MCF 10A (cell line): Measurements from ENCODE around the gene XPO1. TPM values are rescaled to one million over a fixed set of nuclear protein-coding genes. Genes with fewer than 3 reads are reported as not detected.
"Not testable (repeated sequence)": the region's sequence is repeated elsewhere in the genome, so short reads cannot be mapped to it uniquely, and the experiment has no call there.

ENCODE experiments used
- BruUV-seq: library from RNA; stranded (reverse); fragments of 400-500 nt; replicated peaks from 2 replicates; lab custom pipeline; 2021; lab: Mats Ljungman, UMichigan
- CTCF ChIA-PET: fragments of 300-600 bp; sonication (Branson Sonifier 250); formaldehyde crosslinking; extraction: SDS; loops from one replicate; lab custom pipeline; 2021; ENCODE audit warnings: antibody characterized with exemption, inconsistent platforms; lab: Yijun Ruan, JAX
- POLR2A ChIA-PET: fragments of 300-600, 350-650 bp; sonication (Branson Sonifier 250); formaldehyde crosslinking; extraction: SDS; loops from one replicate; lab custom pipeline; 2020; ENCODE audit warnings: antibody characterized with exemption, inconsistent platforms; lab: Yijun Ruan, JAX
- DNase-seq: peaks from one replicate; pipeline ENCODE4 v3.0.0-alpha.2; 2018; ENCODE audit not compliant: unreplicated experiment
- H3K27ac Mint-ChIP-seq: one replicate; pipeline ENCODE4 v1.8.0; 2022; ENCODE audit warnings: mild to moderate bottlenecking, low read depth, mixed read lengths; ENCODE audit not compliant: unreplicated experiment
- H3K27me3 Mint-ChIP-seq: one replicate; pipeline ENCODE4 v1.8.0; 2022; ENCODE audit warnings: mixed read lengths; ENCODE audit not compliant: insufficient read depth, unreplicated experiment
- H3K36me3 Mint-ChIP-seq: one replicate; pipeline ENCODE4 v1.8.0; 2022; ENCODE audit warnings: mild to moderate bottlenecking, moderate library complexity, mixed read lengths; ENCODE audit not compliant: insufficient read depth, unreplicated experiment
- H3K4me1 Mint-ChIP-seq: one replicate; pipeline ENCODE4 v1.8.0; 2022; ENCODE audit warnings: mixed read lengths; ENCODE audit not compliant: insufficient read depth, unreplicated experiment
- H3K4me3 Mint-ChIP-seq: one replicate; pipeline ENCODE4 v1.8.0; 2022; ENCODE audit warnings: mild to moderate bottlenecking, moderate library complexity, mixed read lengths; ENCODE audit not compliant: unreplicated experiment
- H3K9me3 Mint-ChIP-seq: one replicate; pipeline ENCODE4 v1.8.0; 2022; ENCODE audit warnings: mixed read lengths; ENCODE audit not compliant: unreplicated experiment
- intact Hi-C: fragments of 100-400 bp; cut with micrococcal nuclease; formaldehyde crosslinking; loops from 2 replicates; pipeline ENCODE4 v1.14.1; 2022
- total RNA-seq: library from RNA; stranded (reverse); gene quantifications from 2 replicates; pipeline ENCODE4 v1.2.3, GENCODE V29; 2022
- TF ChIP-seq, protein P1 (sequence below): fragments of 200-600 bp; IDR thresholded peaks from one replicate; pipeline ENCODE4 v1.8.0; 2022; ENCODE audit warnings: antibody characterized with exemption, mild to moderate bottlenecking; ENCODE audit not compliant: unreplicated experiment

Gene XPO1
- total RNA-seq, 1 experiment from 2014 or later, result 148 TPM

DNA sequence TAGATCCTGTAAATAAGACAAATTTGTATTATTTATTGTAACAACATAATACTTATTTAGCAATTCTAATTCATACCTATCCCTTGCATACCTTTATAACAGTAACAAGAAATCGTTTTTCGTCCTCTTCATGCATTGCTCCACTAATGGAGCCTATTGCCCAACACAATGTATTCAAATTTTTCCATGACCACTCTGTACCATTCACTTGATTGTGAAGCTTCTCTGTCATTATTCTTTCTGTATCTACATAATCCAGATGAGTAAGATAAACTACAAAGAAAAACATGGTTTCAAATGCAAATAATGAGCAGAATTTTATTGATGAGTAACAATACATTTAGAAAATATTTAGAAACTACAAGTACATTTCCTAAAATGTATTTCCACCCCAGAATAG, 45.7 kb downstream of the XPO1 start:
- DNase-seq, result no peak
- BruUV-seq, result TSS peak; percentile 65
- peaks cover 96% of the 10 kb centered on the region for H3K36me3 Mint-ChIP-seq
- no peaks in the 10 kb centered on the region for H3K27me3 Mint-ChIP-seq
- intact Hi-C loops, result no loop called here
- peaks cover 11% of the 10 kb centered on the region for H3K4me1 Mint-ChIP-seq
- no peak overlapping the region for H3K4me3 Mint-ChIP-seq
- ChIA-PET CTCF (interaction anchor here (0.7 kb wide), 1 partner anchor 38 kb away, joined by 3 read pairs; no protein-coding TSS in a partner anchor), POLR2A (interaction anchor here (1.0 to 2.1 kb wide), 2 partner anchors 15 to 46 kb away, joined by 4 to 7 read pairs; partner anchors contain the start of gene XPO1)
- TF ChIP-seq, protein P1, sequence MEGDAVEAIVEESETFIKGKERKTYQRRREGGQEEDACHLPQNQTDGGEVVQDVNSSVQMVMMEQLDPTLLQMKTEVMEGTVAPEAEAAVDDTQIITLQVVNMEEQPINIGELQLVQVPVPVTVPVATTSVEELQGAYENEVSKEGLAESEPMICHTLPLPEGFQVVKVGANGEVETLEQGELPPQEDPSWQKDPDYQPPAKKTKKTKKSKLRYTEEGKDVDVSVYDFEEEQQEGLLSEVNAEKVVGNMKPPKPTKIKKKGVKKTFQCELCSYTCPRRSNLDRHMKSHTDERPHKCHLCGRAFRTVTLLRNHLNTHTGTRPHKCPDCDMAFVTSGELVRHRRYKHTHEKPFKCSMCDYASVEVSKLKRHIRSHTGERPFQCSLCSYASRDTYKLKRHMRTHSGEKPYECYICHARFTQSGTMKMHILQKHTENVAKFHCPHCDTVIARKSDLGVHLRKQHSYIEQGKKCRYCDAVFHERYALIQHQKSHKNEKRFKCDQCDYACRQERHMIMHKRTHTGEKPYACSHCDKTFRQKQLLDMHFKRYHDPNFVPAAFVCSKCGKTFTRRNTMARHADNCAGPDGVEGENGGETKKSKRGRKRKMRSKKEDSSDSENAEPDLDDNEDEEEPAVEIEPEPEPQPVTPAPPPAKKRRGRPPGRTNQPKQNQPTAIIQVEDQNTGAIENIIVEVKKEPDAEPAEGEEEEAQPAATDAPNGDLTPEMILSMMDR, result no peak
- no peak overlapping the region for H3K27ac Mint-ChIP-seq
- no peaks in the 10 kb centered on the region for H3K9me3 Mint-ChIP-seq

DNA sequence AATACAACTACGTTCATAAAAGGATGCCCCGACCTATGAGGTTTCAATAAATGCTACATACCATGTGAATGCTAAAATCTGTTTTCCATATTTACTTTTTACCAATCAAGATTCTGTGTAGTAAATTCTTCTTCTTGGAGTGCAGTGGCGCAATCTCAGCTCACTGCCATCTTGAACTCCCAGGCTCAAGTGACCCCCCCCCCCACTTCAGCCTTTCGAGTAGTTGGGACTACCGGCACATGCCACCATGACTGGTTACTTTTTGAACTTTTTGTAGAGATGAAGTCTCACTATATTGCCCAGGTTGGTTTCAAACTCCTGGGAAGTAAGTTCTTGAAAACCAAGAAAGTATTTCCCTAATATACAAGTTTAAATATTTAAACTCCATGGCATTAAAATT, 52.9 kb downstream of the XPO1 start:
- H3K27me3 Mint-ChIP-seq, result no peaks in the 10 kb centered on the region
- CTCF ChIA-PET, result no interaction called here
- peaks cover 100% of the 10 kb centered on the region for H3K36me3 Mint-ChIP-seq
- no peak overlapping the region for H3K27ac Mint-ChIP-seq
- H3K4me1 Mint-ChIP-seq, result no peaks in the 10 kb centered on the region
- no peaks in the 10 kb centered on the region for H3K9me3 Mint-ChIP-seq
- DNase-seq, result no peak
- no TSS peak for BruUV-seq
- no peak overlapping the region for H3K4me3 Mint-ChIP-seq
- POLR2A ChIA-PET, result interaction anchor here (0.6 to 1.4 kb wide), 3 partner anchors 10 to 41 kb away, joined by 3 to 4 read pairs (median 3); no protein-coding TSS in a partner anchor
- TF ChIP-seq, protein P1, result no peak
- intact Hi-C loops, result no loop called here

DNA sequence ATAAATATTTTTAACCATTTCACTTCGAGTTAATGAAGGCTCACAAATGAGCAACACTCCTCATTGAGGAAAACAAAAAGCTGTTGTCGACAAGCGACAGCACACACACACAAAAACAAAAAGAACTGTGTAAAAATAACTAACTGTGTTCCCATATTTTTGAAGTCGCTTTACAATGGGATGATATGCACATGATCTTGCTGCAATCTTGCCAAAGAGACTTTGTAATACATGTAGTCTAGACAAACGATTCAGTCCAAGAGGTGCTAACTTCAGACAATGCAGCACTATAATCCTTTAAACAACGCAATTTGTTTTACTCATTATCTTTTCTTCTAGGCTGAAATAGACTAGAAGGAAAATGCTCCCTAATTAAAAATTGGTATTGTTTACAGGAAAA, 60.1 kb downstream of the XPO1 start:
- Mint-ChIP-seq H3K9me3 (no peaks in the 10 kb centered on the region), H3K27ac (no peak overlapping the region), H3K4me1 (no peaks in the 10 kb centered on the region), H3K4me3 (no peak overlapping the region), H3K27me3 (no peaks in the 10 kb centered on the region), H3K36me3 (peaks cover 96% of the 10 kb centered on the region)
- no peak for DNase-seq
- TSS peak; percentile 62 for BruUV-seq
- CTCF ChIA-PET, result interaction anchor here (0.6 kb wide), 1 partner anchor 66 kb away, joined by 3 read pairs; no protein-coding TSS in a partner anchor
- TF ChIP-seq, protein P1, result no peak
- intact Hi-C loops, result loop anchor here (10.0 kb wide), 2 partner anchors 53 to 123 kb away; no protein-coding TSS in a partner anchor
- POLR2A ChIA-PET, result interaction anchor here (0.7 to 1.0 kb wide), 4 partner anchors 13 to 401 kb away, joined by 3 to 4 read pairs (median 3); partner anchors contain the start of gene FAM161A

DNA sequence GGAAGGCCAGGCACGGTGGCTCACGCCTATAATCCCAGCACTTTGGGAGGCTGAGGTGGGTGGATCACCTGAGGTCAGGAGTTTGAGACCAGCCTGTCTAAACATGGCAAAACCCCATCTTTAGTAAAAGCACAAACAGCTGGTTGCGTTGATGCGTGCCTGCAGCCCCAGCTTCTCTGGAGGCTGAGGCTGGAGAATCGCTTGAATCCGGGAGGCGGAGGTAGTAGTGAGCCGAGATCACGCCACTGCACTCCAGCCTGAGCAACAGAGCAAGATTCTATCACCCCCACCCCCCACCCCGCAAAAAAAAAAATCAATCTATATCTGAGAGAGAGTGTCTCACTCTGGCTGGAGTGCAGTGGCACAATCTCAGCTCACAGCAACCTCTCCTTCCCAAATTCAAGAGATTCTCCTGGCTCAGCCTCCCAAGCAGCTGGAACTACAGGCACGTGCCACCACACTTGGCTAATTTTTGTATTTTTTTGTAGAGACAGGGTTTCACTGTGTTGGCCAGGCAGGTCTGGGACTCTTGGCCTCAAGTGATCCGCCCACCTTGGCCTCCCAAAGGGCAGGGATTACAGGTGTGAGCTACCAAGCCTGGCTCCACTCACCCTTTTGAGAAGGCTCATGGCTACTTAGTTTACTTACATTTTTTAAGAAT, 61.1 kb downstream of the XPO1 start:
- not testable (repeated sequence) for H3K4me1 Mint-ChIP-seq, H3K9me3 Mint-ChIP-seq, H3K4me3 Mint-ChIP-seq, DNase-seq, H3K27ac Mint-ChIP-seq, H3K27me3 Mint-ChIP-seq, BruUV-seq
- POLR2A ChIA-PET, result interaction anchor here (0.6 kb wide), 1 partner anchor 12 kb away, joined by 4 read pairs; no protein-coding TSS in a partner anchor
- intact Hi-C loops, result loop anchor here (10.0 kb wide), 2 partner anchors 52 to 122 kb away; no protein-coding TSS in a partner anchor
- CTCF ChIA-PET, result interaction anchor here (0.6 kb wide), 1 partner anchor 130 kb away, joined by 3 read pairs; no protein-coding TSS in a partner anchor
- H3K36me3 Mint-ChIP-seq, result peaks cover 88% of the 10 kb centered on the region
